HG03060 (cell line): Measurements from ENCODE around the gene PDE4D.
A peak's percentile ranks its signal among the peaks of the same experiment; 100 is the strongest.
"Not testable (repeated sequence)": the region's sequence is repeated elsewhere in the genome, so short reads cannot be mapped to it uniquely, and the experiment has no call there.

Experiments
- ATAC-seq: cut with Tn5 transposase; IDR thresholded peaks from one replicate; pipeline ENCODE4 v1.9.1; 2021; ENCODE audit warnings: low read depth, moderate number of reproducible peaks; ENCODE audit not compliant: unreplicated experiment

Gene PDE4D

DNA sequence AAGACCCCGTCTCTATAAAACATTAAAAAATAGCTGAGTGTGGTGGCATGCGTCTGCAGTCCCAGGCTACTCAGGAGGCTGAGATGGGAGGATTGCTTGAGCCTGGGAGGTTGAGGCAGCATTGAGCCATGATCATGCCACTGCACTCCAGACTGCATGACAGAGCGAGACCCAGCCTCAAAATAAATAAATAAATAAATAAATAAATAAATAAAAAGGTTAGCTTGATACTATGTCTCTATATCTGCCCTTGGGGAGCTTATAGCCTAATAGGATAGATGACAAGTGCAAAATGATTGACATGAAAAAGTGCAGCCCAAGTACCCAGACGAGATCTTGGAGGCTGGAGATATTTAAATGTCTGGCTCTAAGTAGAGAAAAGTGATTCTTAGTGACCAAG is 122.6 kb downstream of the PDE4D start:
- no peak for ATAC-seq

DNA sequence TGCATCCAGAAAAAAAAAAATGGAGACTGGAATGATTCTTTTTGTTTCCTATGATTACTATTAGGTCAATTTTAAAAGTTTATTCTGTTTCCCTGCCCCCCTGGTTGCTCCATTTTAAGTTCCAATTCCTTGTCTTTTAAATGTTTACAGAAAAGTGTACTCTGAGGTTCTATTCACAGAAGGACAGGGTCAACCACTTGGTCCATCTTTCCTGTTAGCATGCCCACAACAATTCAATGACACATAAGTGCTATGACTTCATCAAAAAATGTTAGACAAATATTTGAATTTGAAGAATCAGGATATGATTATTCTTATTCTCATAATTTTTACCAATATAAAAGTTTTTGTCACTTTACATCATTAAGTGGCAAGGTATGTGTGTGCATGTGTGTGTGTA is 123.7 kb downstream of the PDE4D start:
- no peak for ATAC-seq

DNA sequence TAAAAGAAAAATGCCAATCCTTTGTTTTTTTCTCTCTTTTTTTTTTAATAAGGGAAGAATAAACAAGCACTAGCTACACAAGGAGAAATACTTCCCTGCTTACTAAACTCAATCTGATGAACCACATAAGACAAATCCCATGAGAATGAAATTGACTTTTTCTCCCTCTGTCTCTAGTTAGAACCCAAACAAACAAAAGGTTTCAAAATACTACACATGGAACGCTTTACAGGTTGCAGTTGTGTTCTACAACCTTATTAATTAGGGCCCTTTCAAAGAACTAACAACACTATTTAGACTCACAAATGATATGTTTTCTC is 124.5 kb downstream of the PDE4D start:
- no peak for ATAC-seq

- no peak for ATAC-seq
Measured at GRCh38 chr5:59768152-59769040, 125.1 kb downstream of the PDE4D start.

- ATAC-seq, result no peak
Measured at GRCh38 chr5:59767681-59768151, 125.8 kb downstream of the PDE4D start.

DNA sequence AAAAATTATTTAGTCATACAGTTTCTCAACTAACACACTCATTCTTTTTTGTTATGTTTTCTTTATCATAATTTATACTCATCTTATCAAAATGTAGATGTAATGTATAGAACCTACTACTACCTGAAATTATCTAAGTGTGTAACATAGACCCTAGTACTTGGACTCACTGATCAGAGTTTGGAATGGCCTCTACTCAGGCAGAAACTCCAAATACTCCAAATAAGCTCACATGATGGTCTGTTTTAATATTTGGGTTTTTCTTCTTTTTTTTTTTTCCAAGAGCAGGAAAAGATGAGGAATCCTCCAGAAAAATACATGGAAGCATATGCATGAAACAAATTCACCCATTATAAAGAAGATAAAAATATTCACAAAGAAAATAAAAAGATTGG is 126.3 kb downstream of the PDE4D start:
- no peak for ATAC-seq

- no peak for ATAC-seq
Measured at GRCh38 chr5:59766427-59767210, 126.9 kb downstream of the PDE4D start.

DNA sequence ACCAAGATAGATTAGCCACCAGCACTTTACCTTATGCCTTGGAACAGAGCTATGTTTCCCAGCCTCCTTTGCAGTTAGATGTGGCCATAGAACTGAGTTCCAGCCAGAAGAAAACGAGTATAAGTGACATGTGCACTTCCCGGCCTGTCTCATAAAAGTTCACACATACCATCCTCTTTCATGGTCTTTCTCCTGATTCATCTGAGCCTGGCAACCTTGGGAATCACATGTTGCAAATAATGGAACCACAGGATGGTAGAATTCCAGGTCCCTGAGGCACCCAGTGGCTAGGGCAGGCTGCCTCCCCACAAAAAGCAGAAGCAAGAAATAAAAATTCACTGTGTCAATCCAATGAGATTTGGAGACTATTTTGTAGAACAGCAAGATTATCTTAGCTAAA is 128.1 kb downstream of the PDE4D start:
- ATAC-seq, result no peak

DNA sequence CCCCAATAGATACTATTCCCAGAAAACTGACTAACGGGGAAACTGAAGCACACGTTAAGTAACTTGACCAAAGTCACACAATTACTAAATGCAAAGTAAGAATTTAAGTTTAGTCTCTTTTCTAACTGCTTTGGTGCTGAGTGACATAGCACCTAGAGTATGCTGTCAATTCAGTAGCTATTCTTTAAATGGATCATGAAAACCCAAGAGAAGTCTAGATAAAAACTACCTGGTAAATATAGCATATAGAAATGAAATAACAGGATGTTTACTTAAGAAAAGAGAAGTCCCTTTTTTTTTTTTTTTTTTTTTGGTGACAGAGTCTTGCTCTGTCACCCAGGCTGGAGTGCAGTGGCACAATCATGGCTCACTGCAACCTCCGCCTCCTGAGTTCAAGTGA is 129.2 kb downstream of the PDE4D start:
- ATAC-seq, result no peak

- no peak for ATAC-seq
Measured at GRCh38 chr5:59763541-59763940, 130.0 kb downstream of the PDE4D start.

DNA sequence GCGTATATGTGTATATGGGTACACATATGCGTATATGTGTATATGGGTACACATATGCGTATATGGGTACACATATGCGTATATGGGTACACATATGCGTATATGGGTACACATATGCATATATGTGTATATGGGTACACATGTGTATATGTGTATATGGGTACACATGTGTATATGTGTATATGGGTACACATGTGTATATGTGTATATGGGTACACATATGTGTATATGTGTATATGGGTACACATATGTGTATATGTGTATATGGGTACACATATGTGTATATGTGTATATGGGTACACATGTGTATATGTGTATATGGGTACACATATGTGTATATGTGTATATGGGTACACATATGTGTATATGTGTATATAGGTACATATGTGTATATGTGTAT is 131.3 kb downstream of the PDE4D start:
- ATAC-seq, result not testable (repeated sequence)

GRCh38 chr5:59760785-59761348 is 132.7 kb downstream of the PDE4D start:
- peak; percentile 92 for ATAC-seq

- ATAC-seq, result no peak
Measured at GRCh38 chr5:59759600-59760351, 133.8 kb downstream of the PDE4D start.

DNA sequence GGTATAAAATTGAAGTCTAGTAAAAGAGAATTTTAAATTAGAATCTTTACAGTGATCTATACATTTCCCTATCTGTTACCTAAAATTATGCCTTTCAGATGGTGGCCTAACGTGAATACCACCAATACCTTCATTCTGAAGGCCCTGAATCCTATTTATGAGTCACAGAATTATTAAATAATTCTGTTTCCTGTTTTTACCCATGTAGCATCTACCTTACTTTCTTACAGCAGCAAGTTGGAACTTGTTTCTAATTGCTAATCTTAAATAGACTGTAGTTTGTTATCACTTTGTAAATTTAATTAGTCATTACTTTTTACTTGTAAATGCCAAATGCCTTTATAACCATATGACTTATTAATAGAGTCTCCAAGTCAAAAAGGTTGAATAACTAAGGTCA is 135.0 kb downstream of the PDE4D start:
- ATAC-seq, result no peak

GRCh38 chr5:59757442-59757841 is 136.1 kb downstream of the PDE4D start:
- ATAC-seq, result no peak

DNA sequence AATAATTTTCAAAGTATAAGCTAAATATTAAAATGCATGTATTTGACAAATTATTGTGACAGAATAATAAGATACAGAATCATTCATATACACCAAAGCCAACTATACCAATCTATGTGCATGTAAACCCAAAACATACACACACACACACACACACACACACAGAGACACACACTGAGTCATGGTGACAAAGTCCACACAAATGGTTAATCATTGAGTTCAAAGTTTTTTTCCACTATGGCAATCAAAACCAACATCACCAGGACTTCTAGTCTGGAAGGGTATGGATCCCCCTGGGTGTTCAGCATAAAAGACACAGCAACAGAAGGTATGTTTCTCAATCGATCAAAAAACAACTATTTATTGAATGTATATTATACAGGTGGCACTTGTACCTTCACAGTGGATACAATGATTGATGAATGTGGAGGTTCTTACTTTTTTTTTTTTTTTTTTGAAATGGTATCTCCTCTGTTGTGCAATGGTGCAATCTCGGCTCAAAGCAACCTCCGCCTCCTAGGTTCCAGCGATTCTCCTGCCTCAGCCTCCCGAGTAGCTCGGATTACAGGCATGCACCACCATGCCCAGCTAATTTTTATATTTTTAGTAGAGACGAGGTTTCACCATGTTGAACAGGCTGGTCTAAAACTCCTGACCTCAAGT is 137.0 kb downstream of the PDE4D start:
- ATAC-seq, result no peak

- no peak for ATAC-seq
Measured at GRCh38 chr5:59755476-59755875, 138.1 kb downstream of the PDE4D start.

GRCh38 chr5:59753599-59753998 is 139.9 kb downstream of the PDE4D start:
- ATAC-seq, result no peak

DNA sequence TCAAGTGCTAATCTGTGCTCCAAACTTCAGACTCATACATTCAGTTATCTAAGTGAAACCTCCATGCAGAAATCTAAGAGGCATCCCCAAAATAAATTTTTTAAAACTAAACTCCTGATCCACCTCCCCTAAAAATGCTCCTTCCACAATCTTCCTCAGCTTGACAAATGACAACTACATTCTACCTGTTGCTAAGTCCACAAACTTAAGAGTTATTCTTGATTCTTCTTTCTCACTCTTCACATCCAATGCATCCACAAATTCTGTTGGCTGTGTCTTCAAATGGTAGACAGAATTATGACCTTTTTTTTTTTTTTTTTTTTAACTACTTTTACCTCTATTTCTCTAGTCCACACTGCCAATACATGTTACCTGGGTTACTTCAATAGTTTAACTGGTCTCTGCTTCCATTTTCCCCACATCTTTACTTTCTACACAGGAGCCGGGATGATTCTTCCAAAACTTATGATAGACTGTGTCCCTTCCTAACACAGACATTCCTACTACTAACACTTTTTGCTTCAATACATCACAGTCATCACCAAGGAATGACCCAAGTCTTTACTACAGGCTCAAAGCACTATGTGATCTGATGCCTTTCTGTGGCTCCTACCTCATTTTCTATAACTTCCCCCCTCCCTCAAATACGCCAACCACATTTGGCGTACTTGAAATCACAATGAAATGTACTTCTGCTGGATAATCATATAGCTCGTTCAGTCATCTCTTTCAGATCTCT is 143.6 kb downstream of the PDE4D start:
- no peak for ATAC-seq
